ENCODE results near the gene ATP6AP1.

ATP6AP1 gene

GRCh38 chrX:154426916-154427770, 1.3 kb upstream of the ATP6AP1 start:
- DNase-seq, result no peak

GRCh38 chrX:154429711-154430110, 1.2 kb downstream of the ATP6AP1 start:
- DNase-seq, result no peak

- DNase-seq, result no peak
Observed at GRCh38 chrX:154430479-154430878, 2.0 kb downstream of the ATP6AP1 start.

GRCh38 chrX:154430916-154431315, 2.4 kb downstream of the ATP6AP1 start:
- no peak for DNase-seq

- no peak for DNase-seq
Observed at GRCh38 chrX:154431341-154431740, 2.9 kb downstream of the ATP6AP1 start.

- DNase-seq, result no peak
Observed at GRCh38 chrX:154432210-154432609, 3.7 kb downstream of the ATP6AP1 start.

GRCh38 chrX:154433605-154434004, 5.1 kb downstream of the ATP6AP1 start:
- no peak for DNase-seq

- no peak for DNase-seq
Observed at GRCh38 chrX:154434394-154435168, 6.1 kb downstream of the ATP6AP1 start.

- DNase-seq, result no peak
Observed at GRCh38 chrX:154435171-154435733, 6.8 kb downstream of the ATP6AP1 start.

GRCh38 chrX:154436374-154436982, 8.0 kb downstream of the ATP6AP1 start:
- DNase-seq, result peak; percentile 64

- peak; percentile 81 for DNase-seq
Observed at GRCh38 chrX:154436983-154437752, 8.7 kb downstream of the ATP6AP1 start, which contains the start of gene GDI1. Gene GDI1 (plus strand): TSS chrX:154437154. CDS start chrX:154437255, 101 bp downstream.

GRCh38 chrX:154437971-154438893, 9.8 kb downstream of the ATP6AP1 start:
- peak; percentile 13 for DNase-seq

- no peak for DNase-seq
Observed at GRCh38 chrX:154439841-154440240, 11.4 kb downstream of the ATP6AP1 start.

- DNase-seq, result no peak
Observed at GRCh38 chrX:154440623-154441357, 12.3 kb downstream of the ATP6AP1 start.

- no peak for DNase-seq
Observed at GRCh38 chrX:154441564-154441963, 13.1 kb downstream of the ATP6AP1 start.

- no peak for DNase-seq
Observed at GRCh38 chrX:154441984-154442707, 13.7 kb downstream of the ATP6AP1 start.

- peak; percentile 18 for DNase-seq
Observed at GRCh38 chrX:154443479-154443910, 15.0 kb downstream of the ATP6AP1 start.

GRCh38 chrX:154443992-154444754, 15.7 kb downstream of the ATP6AP1 start, which contains the start of gene FAM50A:
Gene FAM50A (plus strand): TSS chrX:154444141. CDS start chrX:154444236, 95 bp downstream.
- DNase-seq, result peak; percentile 60
